ENCODE measurements around the gene TMEM179B.

DNA sequence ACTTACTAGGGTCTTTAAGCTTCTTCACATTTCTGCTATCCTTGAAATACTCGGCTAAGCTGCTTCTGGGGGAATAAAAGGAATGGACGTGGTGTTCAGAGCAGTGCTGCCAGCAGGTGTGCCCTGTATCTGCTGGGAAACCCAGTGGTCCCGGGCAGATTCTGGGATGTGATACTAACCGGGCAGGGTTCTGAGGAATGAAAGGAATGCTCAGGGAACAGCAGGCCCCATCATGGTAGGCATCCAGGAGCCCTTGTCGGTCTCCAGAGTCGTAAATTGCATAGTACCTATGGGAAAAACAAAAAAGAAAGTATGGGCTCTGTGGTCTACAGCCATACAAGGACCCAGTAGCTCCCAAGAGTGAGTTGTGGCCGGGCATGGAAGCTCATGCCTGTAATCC, 9.1 kb downstream of the TMEM179B start:
- no peak for TF ChIP-seq POLR2AphosphoS5 (IDR thresholded peaks at IDR 0.05; ENCODE audit: borderline replicate concordance, low read depth, low read length)
- no peak for TF ChIP-seq EZH2 (IDR thresholded peaks at IDR 0.05)
- no peak for TF ChIP-seq FOXP2 (optimal IDR thresholded peaks at IDR 0.05; ENCODE audit: control extremely low read depth, extremely low read length, insufficient read depth)

Data from SK-N-MC (cell line).